ENCODE data around the gene YWHAQ.

GRCh38 chr2:9648821-9649220 lies 18.0 kb upstream of the YWHAQ start:
- TF ChIP-seq CTCF (IDR thresholded peaks at IDR 0.05) (no peak), ZFX (IDR thresholded peaks at IDR 0.05; ENCODE audit: borderline replicate concordance) (no peak)

All from 22Rv1 (cell line).